Panc1 (cell line): ENCODE measurements around the gene AGER. TPM values are rescaled to one million over a fixed set of nuclear protein-coding genes. Genes with fewer than 3 reads are reported as not detected.
A peak's percentile ranks its signal among the peaks of the same experiment; 100 is the strongest.
"Not testable (repeated sequence)": the region's sequence is repeated elsewhere in the genome, so short reads cannot be mapped to it uniquely, and the experiment has no call there.

ENCODE experiments used
- ATAC-seq: fragments of 200-7000 bp; cut with Tn5 transposase; 2 replicates; pipeline ENCODE4 v1.9.1; 2020; ENCODE audit warnings: mild to moderate bottlenecking, moderate library complexity
- BruUV-seq: library from RNA; stranded (reverse); fragments of 400-500 nt; replicated peaks from 2 replicates; lab custom pipeline; 2021; lab: Mats Ljungman, UMichigan
- CTCF ChIA-PET: fragments of 300-600 bp; sonication (Branson Sonifier 250); formaldehyde crosslinking; loops from one replicate; lab custom pipeline; 2022; ENCODE audit warnings: antibody characterized with exemption; lab: Charles Lee
- POLR2A ChIA-PET: fragments of 300-600 bp; sonication (Branson Sonifier 250); formaldehyde crosslinking; loops from one replicate; lab custom pipeline; 2022; ENCODE audit warnings: antibody characterized with exemption; lab: Charles Lee
- DNase-seq: peaks from one replicate; pipeline ENCODE4 v3.0.0-alpha.2; 2010; ENCODE audit warnings: low read depth, low spot score
- H3K27ac ChIP-seq: 2 replicates; pipeline ENCODE4 v1.5.1; 2011; ENCODE audit warnings: mild to moderate bottlenecking, low read length, inconsistent platforms
- H3K27me3 ChIP-seq: fragments of 200-500 bp; sonication (Bioruptor generic); 2 replicates; pipeline ENCODE4 v1.6.0; 2014; ENCODE audit warnings: low read length, inconsistent platforms; ENCODE audit not compliant: control insufficient read depth, insufficient read depth
- H3K36me3 ChIP-seq: fragments of 200-500 bp; sonication (Bioruptor generic); 2 replicates; pipeline ENCODE4 v1.5.1; 2014; ENCODE audit warnings: inconsistent platforms, mild to moderate bottlenecking, low read length, moderate library complexity; ENCODE audit not compliant: control insufficient read depth, insufficient read depth
- H3K4me1 ChIP-seq: 2 replicates; pipeline ENCODE4 v1.5.1; 2011; ENCODE audit warnings: inconsistent platforms, mild to moderate bottlenecking, low read length, moderate library complexity; ENCODE audit not compliant: control insufficient read depth, insufficient read depth
- H3K4me3 ChIP-seq, 2 experiments: 2 replicates each; pipeline ENCODE4 v1.5.1; 2011 to 2012; ENCODE audit warnings: low read depth in 2 of 2, low read length in 2 of 2, mild to moderate bottlenecking in 2 of 2, inconsistent platforms in 1 of 2, moderate library complexity in 1 of 2
- H3K9me3 ChIP-seq: fragments of 200-500 bp; sonication (Bioruptor generic); 2 replicates; pipeline ENCODE4 v1.5.1; 2014; ENCODE audit warnings: low read depth, mild to moderate bottlenecking, inconsistent platforms, low read length, moderate library complexity; ENCODE audit not compliant: control insufficient read depth, insufficient read depth
- CTCF ChIP-seq: fragments of 450-650 bp; IDR thresholded peaks from 2 replicates; pipeline ENCODE4 v1.5.1; 2017; ENCODE audit warnings: mild to moderate bottlenecking
- POLR2AphosphoS5 ChIP-seq: IDR thresholded peaks from 2 replicates; pipeline ENCODE4 v1.6.1; 2012; ENCODE audit warnings: mild to moderate bottlenecking, low read depth, low read length, moderate library complexity
- REST ChIP-seq, 2 experiments: IDR thresholded peaks; 2 replicates each; pipeline ENCODE4 v1.6.1; 2011 to 2012; ENCODE audit warnings: low read depth in 2 of 2, control low read depth in 1 of 2, low read length in 1 of 2, mild to moderate bottlenecking in 1 of 2, moderate library complexity in 1 of 2; ENCODE audit not compliant: insufficient read depth in 1 of 2
- SIN3A ChIP-seq: IDR thresholded peaks from 2 replicates; pipeline ENCODE4 v1.6.1; 2012; ENCODE audit warnings: low read depth, mild to moderate bottlenecking, low read length, moderate library complexity, borderline replicate concordance; ENCODE audit not compliant: insufficient read depth
- TCF7L2 ChIP-seq: IDR thresholded peaks from 2 replicates; pipeline ENCODE4 v1.6.1; 2011; ENCODE audit warnings: mild to moderate bottlenecking, low read depth, low read length, inconsistent platforms
- in situ Hi-C: cut with HindIII; loops from 2 replicates; pipeline ENCODE4 v1.10.0; 2016; ENCODE audit warnings: low sequenced_read_pairs, low pct_unique_long_range_greater_than_20kb
- intact Hi-C: fragments of 100-400 bp; cut with micrococcal nuclease; formaldehyde crosslinking; loops from one replicate; pipeline ENCODE4 v1.10.0; 2022; ENCODE audit not compliant: unreplicated experiment
- total RNA-seq: library from RNA; stranded (reverse); gene quantifications from one replicate; pipeline ENCODE4 v1.2.1, GENCODE V29; 2021; ENCODE audit not compliant: unreplicated experiment

The AGER gene
- total RNA-seq, 1 experiment from 2014 or later, result 3.7 TPM

GRCh38 chr6:32146687-32147086 is 37.4 kb downstream of the AGER start:
- no peak overlapping the region; the same call in 1 of the 2 replicates for H3K27ac ChIP-seq
- CTCF ChIA-PET, result no interaction called here
- BruUV-seq, result no TSS peak
- intact Hi-C loops (no loop called here), in situ Hi-C loops (no loop called here)
- no peaks in the 10 kb centered on the region for H3K36me3 ChIP-seq
- POLR2A ChIA-PET, result no interaction called here
- ATAC-seq (no peak), DNase-seq (no peak)
- no peaks in the 10 kb centered on the region for H3K9me3 ChIP-seq
- H3K4me3 ChIP-seq, result no peak overlapping the region
- no peaks in the 10 kb centered on the region for H3K27me3 ChIP-seq
- TF ChIP-seq SIN3A (no peak), POLR2AphosphoS5 (no peak), REST (IDR thresholded peaks at IDR 0.05; ENCODE audit: insufficient read depth in 1 of 2, low read depth in 2 of 2, low read length in 1 of 2) (no peak), TCF7L2 (no peak), CTCF (no peak)
- no peaks in the 10 kb centered on the region for H3K4me1 ChIP-seq

GRCh38 chr6:32146287-32146686 is 37.8 kb downstream of the AGER start:
- Histone ChIP-seq H3K9me3 (no peaks in the 10 kb centered on the region), H3K36me3 (no peaks in the 10 kb centered on the region), H3K27me3 (no peaks in the 10 kb centered on the region), H3K4me1 (no peaks in the 10 kb centered on the region), H3K4me3 (no peak overlapping the region), H3K27ac (peak overlapping the region; percentile 39; the same call in 1 of the 2 replicates)
- CTCF ChIA-PET, result no interaction called here
- intact Hi-C loops, result no loop called here
- no peak for DNase-seq
- in situ Hi-C loops, result no loop called here
- POLR2A ChIA-PET, result no interaction called here
- TF ChIP-seq TCF7L2 (no peak), SIN3A (no peak)
- ATAC-seq, result no peak
- no TSS peak for BruUV-seq

GRCh38 chr6:32144238-32144637 is 39.8 kb downstream of the AGER start:
- in situ Hi-C loops, H3K4me1 ChIP-seq, H3K9me3 ChIP-seq, BruUV-seq, DNase-seq, H3K27ac ChIP-seq, H3K27me3 ChIP-seq, H3K4me3 ChIP-seq, intact Hi-C loops, H3K36me3 ChIP-seq, ATAC-seq, POLR2A ChIA-PET: not testable (repeated sequence)
- CTCF ChIA-PET, result interaction anchor here (0.6 kb wide), 1 partner anchor 26 kb away, joined by 7 read pairs; no protein-coding TSS in a partner anchor
